ENCODE data around the gene MGAT4D.
"Not testable (repeated sequence)": the region's sequence is repeated elsewhere in the genome, so short reads cannot be mapped to it uniquely, and the experiment has no call there.

Gene MGAT4D

GRCh38 chr4:140497747-140498636 is at the start of gene MGAT4D:
Gene MGAT4D (minus strand): TSS chr4:140498293. CDS start chr4:140498222, 71 bp downstream.
- FAIRE-seq, result no peak

- no peak for FAIRE-seq
Measured at GRCh38 chr4:140533951-140534480, 35.9 kb upstream of the MGAT4D start.

GRCh38 chr4:140529434-140529833 is 31.3 kb upstream of the MGAT4D start:
- no peak for FAIRE-seq

GRCh38 chr4:140523857-140524742 is 26.0 kb upstream of the MGAT4D start, which contains the start of gene ELMOD2:
Gene ELMOD2 (plus strand): TSS chr4:140524168. CDS start chr4:140525429, 1,261 bp downstream.
- FAIRE-seq, result peak; percentile 96

GRCh38 chr4:140523370-140523856 is 25.3 kb upstream of the MGAT4D start:
- no peak for FAIRE-seq

- no peak for FAIRE-seq
Measured at GRCh38 chr4:140515423-140515822, 17.3 kb upstream of the MGAT4D start.

- not testable (repeated sequence) for FAIRE-seq
Measured at GRCh38 chr4:140513765-140514164, 15.7 kb upstream of the MGAT4D start.

- FAIRE-seq, result no peak
Measured at GRCh38 chr4:140504261-140504660, 6.2 kb upstream of the MGAT4D start.

- FAIRE-seq, result no peak
Measured at GRCh38 chr4:140499391-140499790, 1.3 kb upstream of the MGAT4D start.

- FAIRE-seq, result no peak
Measured at GRCh38 chr4:140497405-140497746, 717 bp downstream of the MGAT4D start.

GRCh38 chr4:140485939-140486338 is 12.2 kb downstream of the MGAT4D start:
- FAIRE-seq, result no peak

GRCh38 chr4:140483445-140483844 is 14.6 kb downstream of the MGAT4D start:
- FAIRE-seq, result no peak

GRCh38 chr4:140472156-140472555 is 25.9 kb downstream of the MGAT4D start:
- FAIRE-seq, result no peak

- no peak for FAIRE-seq
Measured at GRCh38 chr4:140469791-140470733, 28.0 kb downstream of the MGAT4D start.

GRCh38 chr4:140466146-140466545 is 31.9 kb downstream of the MGAT4D start:
- no peak for FAIRE-seq

- FAIRE-seq, result no peak
Measured at GRCh38 chr4:140463614-140464013, 34.5 kb downstream of the MGAT4D start.

- FAIRE-seq, result no peak
Measured at GRCh38 chr4:140463182-140463581, 34.9 kb downstream of the MGAT4D start.

GRCh38 chr4:140450352-140450751 is 47.7 kb downstream of the MGAT4D start:
- no peak for FAIRE-seq

- FAIRE-seq, result peak; percentile 37
Measured at GRCh38 chr4:140448830-140449229, 49.3 kb downstream of the MGAT4D start.

- FAIRE-seq, result no peak
Measured at GRCh38 chr4:140448162-140448561, 49.9 kb downstream of the MGAT4D start.

- not testable (repeated sequence) for FAIRE-seq
Measured at GRCh38 chr4:140444347-140444746, 53.7 kb downstream of the MGAT4D start.

- FAIRE-seq, result no peak
Measured at GRCh38 chr4:140439644-140440142, 58.4 kb downstream of the MGAT4D start.

All from endometrium (tissue), 2 donors.